HG03558 (cell line): Measurements from ENCODE around the gene OLFML2A.

Experiments used
- ATAC-seq: cut with Tn5 transposase; IDR thresholded peaks from one replicate; pipeline ENCODE4 v1.9.1; 2021; ENCODE audit warnings: moderate number of reproducible peaks; ENCODE audit not compliant: unreplicated experiment; ENCODE audit errors: extremely low read depth

OLFML2A gene

GRCh38 chr9:124793015-124793541 is 16.1 kb downstream of the OLFML2A start:
- ATAC-seq = no peak

GRCh38 chr9:124794902-124795491 is 18.1 kb downstream of the OLFML2A start:
- ATAC-seq = no peak

GRCh38 chr9:124795881-124796431 is 19.0 kb downstream of the OLFML2A start:
- no peak for ATAC-seq

GRCh38 chr9:124797343-124798103 is 20.6 kb downstream of the OLFML2A start:
- no peak for ATAC-seq

GRCh38 chr9:124799274-124800006 is 22.5 kb downstream of the OLFML2A start:
- ATAC-seq = no peak

GRCh38 chr9:124800306-124801259 is 23.6 kb downstream of the OLFML2A start:
- no peak for ATAC-seq

GRCh38 chr9:124801356-124801755 is 24.4 kb downstream of the OLFML2A start:
- no peak for ATAC-seq

GRCh38 chr9:124802426-124802825 is 25.5 kb downstream of the OLFML2A start:
- ATAC-seq = no peak

GRCh38 chr9:124803911-124804310 is 27.0 kb downstream of the OLFML2A start:
- ATAC-seq = no peak

- no peak for ATAC-seq
Observed at GRCh38 chr9:124805186-124805585, 28.3 kb downstream of the OLFML2A start.

- ATAC-seq = no peak
Observed at GRCh38 chr9:124808246-124808956, 31.5 kb downstream of the OLFML2A start.

- ATAC-seq = no peak
Observed at GRCh38 chr9:124809211-124809610, 32.3 kb downstream of the OLFML2A start.

GRCh38 chr9:124809741-124810500 is 33.0 kb downstream of the OLFML2A start:
- no peak for ATAC-seq

- no peak for ATAC-seq
Observed at GRCh38 chr9:124810663-124811355, 33.9 kb downstream of the OLFML2A start.

- no peak for ATAC-seq
Observed at GRCh38 chr9:124812441-124812876, 35.5 kb downstream of the OLFML2A start.

GRCh38 chr9:124813041-124813440 is 36.1 kb downstream of the OLFML2A start:
- no peak for ATAC-seq

- no peak for ATAC-seq
Observed at GRCh38 chr9:124813501-124814163, 36.7 kb downstream of the OLFML2A start.
